HG02588 (cell line): ENCODE measurements around the gene IFNL2.
"Not testable (repeated sequence)": the region's sequence is repeated elsewhere in the genome, so short reads cannot be mapped to it uniquely, and the experiment has no call there.

Experiments used
- ATAC-seq: cut with Tn5 transposase; IDR thresholded peaks from one replicate; pipeline ENCODE4 v1.9.1; 2021; ENCODE audit warnings: mild to moderate bottlenecking, moderate library complexity; ENCODE audit not compliant: unreplicated experiment

Gene IFNL2

DNA sequence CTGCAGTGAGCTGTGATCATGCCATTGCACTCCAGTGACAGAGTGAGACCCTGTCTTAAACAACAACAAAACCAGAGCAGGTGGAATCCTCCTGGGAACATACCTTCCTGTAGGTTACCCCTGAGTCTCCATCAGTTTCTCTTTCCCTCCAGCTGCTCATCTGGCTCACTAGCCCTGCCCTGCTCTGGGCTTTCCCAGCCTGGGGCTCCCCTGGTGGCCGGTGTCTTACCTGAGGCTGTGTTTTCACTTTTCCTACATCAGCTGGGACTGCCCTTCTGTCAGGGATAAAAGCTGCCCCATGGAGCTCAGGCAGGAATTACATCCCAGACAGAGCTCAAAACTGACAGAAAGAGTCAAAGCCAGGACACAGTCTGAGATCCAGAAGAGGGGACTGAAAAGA lies at the start of gene IFNL2:
Gene IFNL2 (plus strand): TSS at position 312 of the 400 bp plus-strand sequence. CDS start 173 bp downstream, outside the sequence.
- ATAC-seq, result not testable (repeated sequence)

DNA sequence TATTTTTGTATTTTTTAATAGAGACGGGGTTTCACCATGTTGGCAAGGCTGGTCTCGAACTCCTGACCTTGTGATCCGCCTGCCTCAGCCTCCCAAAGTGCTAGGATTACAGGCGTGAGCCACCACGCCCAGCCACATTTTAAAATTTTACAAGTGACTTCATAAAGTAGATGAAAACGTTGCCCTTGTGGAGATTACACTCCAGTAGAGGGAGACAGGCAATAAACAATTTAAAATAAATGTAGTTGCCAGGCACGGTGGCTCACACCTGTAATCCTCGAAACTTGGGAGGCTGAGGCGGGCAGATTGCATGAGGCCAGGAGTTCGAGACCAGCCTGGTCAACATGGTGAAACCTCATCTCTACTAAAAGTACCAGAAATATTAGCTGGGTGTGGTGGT lies 49.1 kb upstream of the IFNL2 start:
- not testable (repeated sequence) for ATAC-seq

DNA sequence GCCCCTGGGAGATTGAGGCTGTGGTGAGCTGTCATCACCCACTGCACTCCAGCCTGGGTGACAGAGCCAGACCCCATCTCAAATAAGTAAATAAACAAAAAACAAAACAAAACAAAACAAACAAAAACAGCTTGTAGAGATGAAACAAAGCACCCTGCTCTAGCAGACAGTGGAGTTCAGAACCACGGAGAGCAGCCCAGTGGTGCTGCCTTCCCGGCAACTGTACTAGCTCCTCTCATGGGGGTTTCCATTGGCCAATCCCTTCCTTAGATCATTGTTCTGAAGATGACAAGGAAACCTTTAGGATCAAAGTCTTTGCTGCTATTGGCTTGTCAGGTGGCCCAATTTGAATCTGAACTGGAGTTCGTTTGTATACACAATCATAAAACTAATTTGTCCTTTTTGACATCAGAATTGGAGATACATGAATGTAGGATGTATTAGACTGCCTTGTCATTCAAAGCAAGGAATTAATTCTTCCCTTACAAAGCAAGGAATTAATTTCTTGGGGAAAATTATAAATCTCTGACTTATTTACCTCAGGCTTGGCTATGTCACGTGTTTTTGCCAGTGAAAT lies 44.4 kb upstream of the IFNL2 start:
- no peak for ATAC-seq

DNA sequence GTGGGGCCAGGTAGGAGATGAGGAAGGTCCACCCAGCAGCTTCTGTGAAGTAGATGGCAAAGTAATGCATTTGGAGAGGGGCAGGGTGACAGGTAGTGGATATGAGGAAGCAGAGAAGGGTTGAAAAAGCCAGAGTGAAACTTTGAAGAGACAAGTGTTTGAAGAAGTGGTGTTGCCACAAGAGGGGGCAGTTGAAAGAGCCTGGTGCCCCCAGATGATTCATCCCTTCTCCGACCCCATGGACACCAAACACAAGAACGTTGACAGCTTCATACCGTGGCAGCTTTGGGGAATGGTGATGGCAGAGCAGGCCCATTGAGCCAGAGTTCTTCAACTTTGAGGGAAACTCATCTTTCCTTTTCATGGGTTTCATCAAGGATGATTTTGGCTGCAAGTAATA lies 43.3 kb upstream of the IFNL2 start:
- no peak for ATAC-seq

DNA sequence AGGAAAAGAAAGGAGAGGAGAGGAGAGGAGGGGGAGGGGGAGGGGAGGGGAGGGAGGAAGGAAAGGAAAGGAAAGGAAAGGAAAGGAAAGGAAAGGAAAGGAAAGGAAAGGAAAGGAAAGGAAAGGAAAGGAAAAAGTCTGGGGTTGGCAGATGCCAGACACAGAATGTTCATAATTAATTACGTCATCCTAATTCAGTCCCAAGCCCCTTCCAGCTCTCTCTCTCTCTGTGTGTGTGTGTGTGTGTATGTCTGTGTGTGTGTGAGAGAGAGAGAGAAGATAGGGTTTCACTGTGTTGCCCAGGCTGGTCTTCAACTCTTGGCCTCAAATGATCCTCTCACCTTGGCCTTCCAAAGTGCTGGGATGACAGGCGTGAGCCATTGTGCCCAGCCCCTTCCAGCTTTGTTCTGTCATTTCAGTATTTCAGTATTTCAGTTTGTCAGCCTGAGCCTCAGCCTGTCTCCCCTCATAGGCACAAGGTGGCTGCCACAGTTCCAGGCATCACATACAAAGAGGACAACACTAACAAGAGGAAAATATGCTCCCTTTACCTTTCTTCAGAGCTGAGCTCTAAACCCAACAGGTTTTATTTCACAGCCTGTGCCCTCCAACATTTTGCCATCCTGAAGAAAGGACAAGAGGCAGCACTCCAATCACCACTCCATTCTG lies 38.0 kb upstream of the IFNL2 start:
- no peak for ATAC-seq

DNA sequence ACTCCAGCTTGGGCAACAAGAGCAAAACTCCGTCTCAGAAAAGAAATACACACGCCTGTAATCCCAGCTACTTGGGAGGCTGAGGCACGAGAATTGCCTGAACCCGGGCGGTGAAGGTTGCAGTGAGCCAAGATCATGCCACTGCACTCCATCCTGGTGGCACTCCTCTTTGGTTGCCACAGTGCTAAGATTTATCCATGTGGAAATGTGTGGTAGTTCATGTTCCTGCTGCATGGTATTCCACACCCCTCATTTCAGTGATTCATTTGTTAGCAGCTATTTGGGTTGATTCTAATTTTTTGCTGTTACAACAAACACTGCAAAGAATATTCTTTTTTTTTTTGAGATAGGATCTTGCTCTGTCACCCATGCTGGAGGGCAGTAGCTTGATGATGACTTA lies 35.5 kb upstream of the IFNL2 start:
- no peak for ATAC-seq

DNA sequence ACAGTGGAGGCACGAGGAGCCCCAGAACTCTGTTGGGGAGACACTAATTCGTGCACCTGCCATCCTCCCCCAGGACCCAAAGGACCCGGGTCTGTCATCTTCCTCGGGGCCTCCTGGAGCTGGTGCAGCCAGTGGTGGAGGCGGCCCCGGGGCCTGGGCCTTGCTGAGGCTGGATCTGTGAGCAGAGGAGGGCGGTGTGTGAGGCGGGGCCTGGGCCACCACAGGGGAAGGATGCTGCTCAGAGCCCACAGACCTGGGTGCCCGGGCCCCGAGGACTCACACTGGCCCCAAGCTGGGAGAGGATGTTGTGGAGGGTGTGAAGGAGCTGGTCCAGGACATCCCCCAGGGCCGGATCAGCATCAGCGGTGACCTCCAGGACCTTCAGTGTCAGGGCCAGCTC lies 31.7 kb upstream of the IFNL2 start:
- ATAC-seq, result no peak

DNA sequence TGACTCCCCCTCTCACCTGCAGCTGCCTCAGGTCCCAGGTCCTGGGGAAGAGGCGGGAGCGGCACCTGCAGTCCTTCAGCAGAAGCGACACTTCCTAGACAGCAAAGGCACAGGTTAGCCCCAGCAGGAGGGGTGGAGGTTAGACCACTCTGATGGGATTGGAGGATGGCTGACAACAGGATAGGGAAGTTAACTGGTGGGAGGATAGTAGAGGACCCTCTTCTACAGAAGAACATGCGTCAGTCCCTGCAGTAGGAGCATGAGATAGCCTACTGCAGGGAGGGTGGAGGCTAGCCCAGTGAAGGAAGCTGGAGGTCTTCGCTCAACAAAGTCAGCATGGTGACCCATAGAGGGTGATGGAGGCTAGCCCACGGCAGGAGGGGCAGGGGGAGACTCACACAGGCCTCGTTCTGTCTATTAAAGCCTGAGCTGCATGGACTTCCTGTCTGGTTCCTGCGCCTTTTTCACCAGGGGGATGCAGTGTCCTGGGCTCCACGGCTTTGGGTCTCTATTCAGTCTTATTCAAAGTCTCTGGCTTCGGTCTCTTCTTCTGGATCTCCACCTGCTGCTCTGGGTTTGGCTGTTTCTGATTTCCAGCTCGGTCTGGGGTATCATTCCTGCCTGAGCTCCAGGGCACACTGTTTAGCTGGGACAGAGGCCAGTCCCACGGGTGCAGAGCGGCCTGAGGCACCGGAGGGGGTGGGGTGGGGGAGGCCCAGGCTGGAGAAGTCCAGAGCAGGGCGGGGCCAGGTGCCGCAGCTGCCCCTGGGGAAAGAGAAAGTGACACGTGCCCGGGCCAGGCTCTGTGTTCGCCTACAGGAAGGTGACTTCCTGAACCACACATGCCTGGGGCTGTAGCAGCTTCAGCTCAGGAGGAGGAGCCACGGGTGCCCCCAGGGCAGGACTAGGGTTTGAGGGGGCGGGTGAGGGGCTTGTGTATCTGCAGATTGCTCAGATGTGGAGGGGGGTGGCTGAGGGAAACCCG lies 30.7 kb upstream of the IFNL2 start:
- ATAC-seq, result no peak

DNA sequence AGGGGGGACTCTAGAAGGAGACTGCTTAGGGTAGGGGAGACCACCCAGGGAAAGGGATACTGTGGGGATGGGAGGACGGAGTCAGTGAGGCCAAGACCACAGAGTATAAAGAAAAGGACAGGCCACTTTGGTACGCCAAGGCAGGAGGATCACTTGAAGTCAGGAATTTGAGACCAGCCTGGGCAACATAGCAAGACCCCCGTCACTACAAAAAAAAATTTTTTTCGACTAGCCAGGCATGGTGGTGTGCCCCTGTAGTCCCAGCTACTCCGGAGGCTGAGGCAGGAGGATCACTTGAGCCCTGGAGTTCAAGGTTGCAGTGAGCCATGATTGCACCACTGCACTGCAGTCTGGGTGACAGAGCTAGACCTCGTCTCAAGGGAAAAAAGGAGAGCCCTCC lies 30.0 kb upstream of the IFNL2 start:
- ATAC-seq, result no peak

DNA sequence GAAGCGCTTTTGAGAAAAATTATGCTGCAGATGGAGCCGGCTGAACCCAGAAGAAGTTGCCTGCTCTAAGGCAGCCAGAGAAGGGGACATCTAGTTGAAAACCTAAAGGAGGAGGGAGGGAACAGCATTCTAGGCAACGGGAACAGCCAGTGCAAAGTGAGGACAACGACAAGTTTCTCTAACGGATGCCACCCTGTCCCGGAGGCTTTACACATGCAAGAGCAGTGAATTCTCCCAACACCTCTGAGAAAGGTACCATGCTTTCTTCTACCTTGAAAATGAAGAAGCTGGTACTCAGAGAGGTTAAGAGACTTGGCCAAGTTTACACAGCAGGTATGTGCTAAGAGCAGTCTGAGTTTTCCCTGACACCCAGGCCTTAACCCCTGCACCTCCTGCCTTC lies 29.3 kb upstream of the IFNL2 start:
- no peak for ATAC-seq

DNA sequence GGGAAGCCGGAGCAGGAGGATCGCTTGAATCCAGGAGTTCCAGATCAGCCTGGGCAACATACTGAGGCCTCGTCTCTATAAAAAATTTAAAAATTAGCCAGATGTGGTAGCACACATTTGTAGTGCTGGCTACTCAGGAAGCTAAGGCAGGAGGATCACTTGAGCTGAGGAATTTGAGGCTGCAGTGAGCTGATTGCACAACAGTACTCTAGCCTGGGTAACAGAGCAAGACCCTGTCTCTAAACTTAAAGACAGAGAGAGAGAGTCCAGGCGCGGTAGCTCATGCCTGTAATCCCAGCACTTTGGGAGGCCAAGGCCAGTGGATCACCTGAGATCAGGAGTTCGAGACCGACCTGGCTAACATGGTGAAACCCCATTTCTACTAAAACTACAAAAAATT lies 27.8 kb upstream of the IFNL2 start:
- ATAC-seq, result no peak

DNA sequence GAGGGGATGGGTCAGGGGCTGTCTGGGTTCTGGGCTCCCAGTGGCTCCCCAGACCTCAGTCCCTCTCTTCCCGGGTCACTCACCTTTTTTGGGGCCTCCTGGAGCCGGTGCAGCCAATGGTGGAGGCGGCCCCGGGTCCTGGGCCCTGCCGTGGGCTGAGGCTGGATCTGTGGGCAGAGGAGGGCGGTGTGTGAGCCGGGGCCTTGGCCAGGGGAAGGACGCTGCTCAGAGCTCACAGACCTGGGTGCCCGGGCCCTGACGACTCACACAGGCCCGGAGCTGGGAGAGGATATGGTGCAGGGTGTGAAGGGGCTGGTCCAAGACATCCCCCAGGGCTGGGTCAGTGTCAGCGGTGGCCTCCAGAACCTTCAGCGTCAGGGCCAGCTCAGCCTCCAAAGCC lies 24.5 kb upstream of the IFNL2 start:
- ATAC-seq, result not testable (repeated sequence)

DNA sequence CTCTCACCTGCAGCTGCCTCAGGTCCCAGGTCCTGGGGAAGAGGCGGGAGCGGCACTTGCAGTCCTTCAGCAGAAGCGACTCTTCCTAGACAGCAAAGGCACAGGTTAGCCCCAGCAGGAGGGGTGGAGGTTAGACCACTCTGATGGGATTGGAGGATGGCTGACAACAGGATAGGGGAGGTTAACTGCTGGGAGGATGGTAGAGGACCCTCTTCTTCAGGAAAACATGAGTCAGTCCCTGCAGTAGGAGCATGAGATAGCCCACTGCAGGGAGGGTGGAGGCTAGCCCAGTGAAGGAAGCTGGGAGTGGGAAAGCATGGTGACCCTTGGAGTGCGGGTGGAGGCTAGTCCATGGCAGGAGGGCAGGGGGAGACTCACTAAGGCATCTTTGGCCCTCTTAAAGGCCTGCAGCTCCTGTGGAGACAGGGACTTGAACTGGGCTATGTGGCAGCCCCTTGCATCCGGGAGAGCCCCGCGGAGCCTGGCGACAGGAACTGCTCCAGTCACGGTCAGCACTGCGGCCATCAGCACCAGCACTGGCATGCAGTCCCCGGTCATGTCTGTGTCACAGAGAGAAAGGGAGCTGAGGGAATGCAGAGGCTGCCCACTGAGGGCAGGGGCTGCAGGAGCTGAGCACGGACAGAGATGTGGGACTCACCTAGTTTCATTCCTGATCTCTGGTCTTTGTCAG lies 23.6 kb upstream of the IFNL2 start, which contains the start of gene IFNL3:
Gene IFNL3 (minus strand): TSS at position 597 of the 691 bp plus-strand sequence. CDS start 39 bp downstream, at position 558.
- ATAC-seq, result not testable (repeated sequence)

DNA sequence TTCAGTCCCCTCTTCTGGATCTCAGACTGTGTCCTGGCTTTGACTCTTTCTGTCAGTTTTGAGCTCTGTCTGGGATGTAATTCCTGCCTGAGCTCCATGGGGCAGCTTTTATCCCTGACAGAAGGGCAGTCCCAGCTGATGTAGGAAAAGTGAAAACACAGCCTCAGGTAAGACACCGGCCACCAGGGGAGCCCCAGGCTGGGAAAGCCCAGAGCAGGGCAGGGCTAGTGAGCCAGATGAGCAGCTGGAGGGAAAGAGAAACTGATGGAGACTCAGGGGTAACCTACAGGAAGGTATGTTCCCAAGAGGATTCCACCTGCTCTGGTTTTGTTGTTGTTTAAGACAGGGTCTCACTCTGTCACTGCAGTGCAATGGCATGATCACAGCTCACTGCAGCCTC lies 23.0 kb upstream of the IFNL2 start:
- ATAC-seq, result not testable (repeated sequence)

DNA sequence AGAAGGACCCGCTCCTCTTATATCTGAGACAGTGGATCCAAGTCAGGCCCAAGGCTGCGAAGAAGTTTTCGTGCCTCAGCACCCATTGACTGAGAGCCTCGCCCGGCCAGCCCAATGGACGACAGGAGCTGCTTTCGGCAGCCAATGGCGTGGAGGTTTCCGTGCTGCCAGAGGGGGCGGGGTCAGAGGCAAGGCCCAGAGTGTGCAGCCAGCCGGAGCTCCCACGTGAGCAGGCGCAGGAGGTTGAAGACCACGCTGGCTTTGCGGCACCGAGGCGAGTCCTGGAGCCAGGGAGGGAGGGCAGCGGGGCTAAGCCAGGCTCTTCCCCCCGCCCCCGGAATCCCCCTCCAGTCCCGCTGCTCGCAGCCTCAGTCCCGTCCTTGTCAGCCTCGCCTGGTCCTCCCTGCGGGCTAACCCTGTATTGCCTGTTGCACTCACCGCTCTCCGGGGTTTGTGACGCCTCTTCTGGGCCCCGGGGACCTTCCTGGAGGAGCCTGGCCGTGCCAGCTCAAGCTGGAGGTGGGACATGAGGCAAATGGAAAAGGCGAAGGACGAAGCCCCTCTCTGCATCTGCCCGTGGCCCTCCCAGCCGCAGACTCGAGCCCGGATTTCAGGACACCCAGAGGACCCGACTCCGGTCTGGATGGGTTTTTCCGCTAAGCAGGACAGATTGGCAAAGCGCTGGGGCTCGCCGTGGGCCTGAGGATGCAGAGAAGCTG lies 21.1 kb upstream of the IFNL2 start:
- ATAC-seq, result no peak

DNA sequence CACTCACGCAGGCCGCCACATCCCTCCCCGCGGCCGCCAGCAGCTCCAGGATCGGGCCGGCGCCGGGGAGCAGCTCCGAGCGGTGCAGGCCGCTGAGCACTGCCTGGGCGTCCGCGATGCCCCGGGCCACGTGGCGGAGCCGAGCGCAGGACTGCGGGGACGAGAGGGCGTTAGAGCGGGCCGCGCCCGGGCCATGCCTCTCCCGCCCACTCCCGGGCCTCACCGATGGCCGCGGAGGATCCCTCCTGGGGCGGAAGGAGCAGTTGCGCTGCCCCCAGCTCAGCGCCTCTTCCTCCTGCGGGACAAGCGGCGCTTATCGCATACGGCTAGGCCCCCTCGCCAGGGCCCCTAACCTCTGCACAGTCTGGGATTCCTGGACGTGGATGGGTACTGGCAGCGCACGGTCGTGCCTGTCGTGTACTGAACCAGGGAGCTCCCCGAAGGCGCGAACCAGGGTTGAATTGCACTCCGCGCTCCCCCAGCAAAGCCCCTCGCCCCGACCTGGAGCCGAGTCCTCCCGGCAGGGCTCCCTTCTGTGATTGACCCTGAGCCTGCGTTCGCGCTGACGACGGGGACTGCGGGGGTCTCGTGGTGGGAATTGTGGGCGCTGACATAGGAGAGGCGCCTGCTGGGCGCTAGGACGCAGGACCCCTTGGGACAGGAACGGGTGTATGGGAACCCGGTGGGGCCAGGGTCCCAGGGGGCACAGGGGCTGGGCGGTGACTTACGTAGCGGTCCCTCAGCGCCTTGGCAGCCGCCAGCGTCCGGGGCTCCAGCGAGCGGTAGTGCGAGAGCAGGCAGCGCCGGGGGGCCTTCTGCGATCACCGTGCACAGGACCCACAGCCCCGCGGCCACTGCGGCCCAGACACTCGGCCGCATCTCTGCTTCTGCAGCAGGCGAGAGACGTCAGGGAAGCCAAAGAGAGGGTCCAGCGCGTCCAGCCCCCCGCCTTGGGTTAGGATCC lies 20.2 kb upstream of the IFNL2 start:
- no peak for ATAC-seq

DNA sequence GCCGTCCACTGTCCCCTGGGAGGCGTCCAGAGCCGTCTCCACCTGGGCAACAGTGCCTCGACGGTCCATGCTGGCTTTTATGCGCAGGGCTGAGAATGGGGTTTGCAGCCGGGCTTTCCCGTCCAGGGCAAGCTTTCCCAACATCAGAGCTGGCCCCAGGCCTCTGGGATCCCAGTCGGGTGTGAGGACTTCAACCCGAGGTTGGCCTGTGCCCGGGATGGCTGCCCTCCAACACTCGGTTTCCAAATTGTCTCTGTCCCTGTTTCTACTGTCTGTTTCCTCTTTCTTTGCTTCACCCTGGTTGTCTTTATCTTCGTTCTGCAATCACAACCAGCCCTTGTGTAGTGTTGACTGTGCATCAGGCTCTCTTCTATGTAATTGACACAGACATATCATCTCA lies 19.4 kb upstream of the IFNL2 start, which contains the start of gene IFNL4:
Gene IFNL4 (minus strand): TSS at position 51 of the 400 bp plus-strand sequence.
- no peak for ATAC-seq

DNA sequence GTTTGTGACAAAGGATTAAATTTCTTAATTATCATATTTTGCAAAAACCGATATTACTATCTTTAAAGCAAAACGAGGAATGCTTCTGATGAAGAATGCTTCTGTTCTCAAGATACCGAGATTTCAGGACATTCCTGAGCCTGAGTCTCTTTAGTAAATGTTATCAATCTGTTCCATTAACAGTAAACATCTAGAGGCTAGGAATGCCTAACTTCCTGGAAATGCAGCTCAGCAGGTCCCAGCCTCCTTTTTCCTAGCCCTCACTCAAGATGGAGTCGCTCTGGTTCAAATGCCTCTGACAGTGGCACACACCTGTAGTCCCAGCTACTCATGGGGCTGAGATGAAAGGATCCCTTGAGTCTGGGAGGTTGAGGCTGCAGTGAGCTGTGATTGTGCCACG lies 17.1 kb upstream of the IFNL2 start:
- ATAC-seq, result no peak

DNA sequence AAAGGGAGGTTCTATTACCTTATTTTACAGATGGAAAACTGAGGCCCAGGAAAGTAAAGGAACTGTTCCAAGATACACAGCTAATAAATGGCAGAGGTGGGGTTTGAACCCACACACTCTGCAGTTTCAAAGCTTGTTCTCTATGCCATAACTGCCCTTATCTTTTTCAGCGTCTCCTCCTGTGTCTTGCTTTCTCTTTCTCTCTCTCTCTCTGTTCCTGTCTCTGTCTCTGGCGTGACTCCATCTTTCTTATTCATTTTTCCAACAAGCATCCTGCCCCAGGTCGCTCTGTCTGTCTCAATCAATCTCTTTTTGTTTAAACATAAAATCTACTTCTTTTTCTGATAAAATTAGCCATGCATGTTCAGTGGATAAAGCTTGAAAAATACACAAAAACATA lies 16.4 kb upstream of the IFNL2 start:
- ATAC-seq, result no peak
